Left kidney (tissue), 2 donors: ENCODE measurements around the gene CEP57L1. TPM values are rescaled to one million over a fixed set of nuclear protein-coding genes. Genes with fewer than 3 reads are reported as not detected.
"Not testable (repeated sequence)": the region's sequence is repeated elsewhere in the genome, so short reads cannot be mapped to it uniquely, and the experiment has no call there.

ENCODE experiments used
- DNase-seq: peaks from one replicate; pipeline ENCODE4 v3.0.0-alpha.2; 2013
- polyA plus RNA-seq: library from polyadenylated mRNA; unstranded; fragments of 120-200 nt; gene quantifications from one replicate; pipeline ENCODE4 v1.2.1, GENCODE V29; 2013; ENCODE audit not compliant: insufficient read length

CEP57L1 gene
- polyA plus RNA-seq, 1 donor, result 33.6 TPM

DNA sequence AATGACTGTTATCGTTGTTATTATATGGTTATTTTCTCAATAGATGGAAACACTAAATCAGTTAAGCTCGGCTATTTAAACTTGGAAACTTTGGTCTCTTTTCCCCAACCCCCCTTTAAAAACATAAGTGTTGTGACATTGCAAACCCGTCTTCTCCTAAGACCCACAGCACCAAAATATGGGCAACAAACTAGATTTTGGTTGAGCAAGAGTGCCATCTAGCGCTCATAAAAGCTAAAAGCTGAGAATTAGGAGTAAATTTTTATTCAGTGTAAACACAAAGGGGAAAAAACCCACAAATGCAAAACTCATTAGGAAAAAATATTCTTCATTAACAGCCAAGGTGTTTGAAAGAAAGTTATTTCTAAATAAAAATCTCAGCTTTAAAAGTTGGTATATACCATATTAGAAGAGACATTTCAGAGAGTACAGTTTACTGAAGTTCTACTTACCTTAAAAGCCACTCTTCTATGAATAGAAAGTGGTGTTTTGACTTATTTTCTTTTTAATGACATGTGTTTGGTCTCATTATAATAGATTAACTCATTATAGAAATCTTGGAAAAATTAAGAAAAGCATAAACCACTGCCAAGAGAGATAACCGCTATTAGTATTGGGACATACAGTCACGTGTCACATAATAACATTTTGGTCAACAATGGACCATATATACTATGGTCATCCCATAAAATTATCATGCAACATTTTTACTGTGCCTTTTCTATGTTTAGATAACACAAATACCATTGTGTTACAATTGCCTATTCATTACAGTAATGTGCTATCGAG is 21.8 kb upstream of the CEP57L1 start:
- DNase-seq, result peak; percentile 80

DNA sequence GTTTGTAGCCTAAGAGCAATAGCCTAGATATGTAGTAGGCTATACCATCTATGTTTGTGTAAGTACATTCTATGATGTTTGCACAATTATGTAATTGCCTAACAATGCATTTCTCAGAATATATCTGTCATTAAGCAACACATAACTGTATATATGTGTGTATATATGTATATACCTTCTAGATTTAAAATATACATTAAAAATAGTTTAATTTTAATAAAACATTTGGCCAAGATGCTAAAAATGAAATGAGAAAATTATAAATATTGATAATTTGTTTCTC is 21.2 kb upstream of the CEP57L1 start:
- DNase-seq, result no peak

DNA sequence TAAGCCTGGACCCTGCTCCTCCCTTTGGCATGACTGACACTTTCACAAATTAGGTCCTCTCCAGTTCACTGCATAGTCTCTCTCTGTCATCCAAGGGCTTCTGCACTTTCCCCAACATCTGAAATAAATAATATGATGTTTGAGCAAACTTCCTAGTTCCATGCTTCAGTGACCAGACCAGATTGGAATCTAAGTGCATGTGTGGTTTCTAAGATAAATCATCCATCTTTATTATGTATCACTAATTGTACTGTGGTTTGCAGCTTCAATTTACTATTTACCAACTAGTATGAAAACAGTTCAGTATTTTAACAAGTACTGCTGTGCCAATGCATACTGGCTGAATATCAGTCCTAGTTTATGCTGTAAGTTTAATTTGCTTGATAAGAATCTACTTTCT is 19.4 kb upstream of the CEP57L1 start:
- no peak for DNase-seq

DNA sequence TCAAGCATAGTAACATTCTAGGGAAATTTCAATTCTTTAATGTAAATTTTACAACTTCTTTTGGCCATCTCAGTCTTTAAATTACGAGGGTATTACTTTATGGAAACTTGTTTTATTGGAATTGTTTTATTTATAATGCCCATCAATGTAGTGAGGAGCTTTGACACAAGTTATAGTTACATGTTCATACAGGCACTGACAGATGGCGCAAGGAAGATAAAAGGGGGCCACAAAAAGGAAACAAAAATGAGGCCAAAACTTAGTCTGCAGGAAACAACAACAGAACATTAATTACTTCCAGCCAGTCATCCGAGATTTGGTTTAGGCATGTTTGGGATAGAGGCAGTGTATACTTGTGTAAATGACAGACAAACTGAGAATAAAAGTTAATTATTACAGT is 18.9 kb upstream of the CEP57L1 start:
- no peak for DNase-seq

DNA sequence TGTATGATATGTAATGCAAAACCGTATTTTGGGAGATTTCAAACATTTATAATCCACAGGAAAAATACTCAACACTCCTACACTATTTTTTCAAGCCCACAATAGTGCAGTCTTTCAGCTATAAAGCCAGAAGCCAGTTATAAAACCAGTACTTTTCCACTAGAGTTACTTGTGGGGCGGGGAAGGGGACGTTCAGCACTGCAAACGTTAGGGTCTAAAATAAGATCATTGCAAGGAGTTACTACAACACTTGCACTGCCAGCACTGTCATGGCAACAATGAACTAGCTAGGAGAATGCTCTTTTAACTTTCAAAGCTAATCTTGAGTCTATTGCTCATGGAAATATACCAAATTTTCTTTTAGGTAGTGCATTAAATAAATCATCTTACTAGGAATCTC is 15.3 kb upstream of the CEP57L1 start:
- DNase-seq, result no peak

DNA sequence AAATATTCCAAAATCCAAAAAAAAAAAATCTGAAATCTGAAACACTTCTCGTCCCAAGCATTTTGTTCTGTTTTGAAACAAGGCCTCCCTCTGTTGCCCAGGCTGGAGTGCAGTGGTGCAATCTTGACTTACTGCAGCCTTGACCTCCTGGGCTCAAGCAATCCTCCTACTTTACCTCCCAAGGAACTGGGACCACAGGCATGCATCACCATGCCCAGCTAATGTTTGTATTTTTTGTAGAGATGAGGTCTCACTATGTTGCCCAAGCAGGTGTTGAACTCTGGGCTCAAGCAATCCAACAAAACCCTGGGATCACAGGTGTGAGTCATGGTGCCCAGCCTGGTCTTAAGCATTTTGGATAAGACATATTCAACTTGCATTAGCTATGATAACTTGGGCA is 14.3 kb upstream of the CEP57L1 start:
- no peak for DNase-seq

DNA sequence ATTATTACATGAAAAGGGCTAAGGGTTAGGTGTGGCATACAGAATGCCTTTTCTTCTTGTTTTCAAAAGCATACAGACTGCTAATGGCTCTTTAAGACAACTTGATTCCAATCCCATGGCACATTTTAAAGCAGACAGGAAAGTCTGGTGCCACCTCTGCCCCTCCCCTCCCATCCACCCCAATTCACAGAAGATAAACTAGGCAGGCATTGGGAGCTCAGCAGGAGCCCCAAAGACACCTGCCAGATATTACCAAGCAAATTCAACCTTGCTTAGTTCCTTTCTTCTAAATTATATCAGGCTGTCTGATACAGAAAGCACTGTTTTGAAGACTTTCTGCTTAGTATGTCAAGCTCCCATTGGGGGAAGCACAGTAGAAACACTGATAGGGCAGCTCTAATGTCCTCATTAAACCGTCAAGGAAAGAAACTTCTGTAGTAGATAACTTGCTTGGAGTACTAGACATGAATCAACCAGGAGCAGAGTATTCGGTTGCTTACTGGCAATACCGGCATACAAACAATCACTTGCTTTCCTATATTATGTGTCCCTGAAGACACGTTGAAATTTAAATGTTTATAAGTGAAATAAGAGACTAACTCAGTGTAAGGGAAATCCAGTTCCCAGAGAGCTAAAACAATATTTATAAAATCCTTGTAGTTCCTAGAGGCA is 13.7 kb upstream of the CEP57L1 start:
- DNase-seq, result no peak

DNA sequence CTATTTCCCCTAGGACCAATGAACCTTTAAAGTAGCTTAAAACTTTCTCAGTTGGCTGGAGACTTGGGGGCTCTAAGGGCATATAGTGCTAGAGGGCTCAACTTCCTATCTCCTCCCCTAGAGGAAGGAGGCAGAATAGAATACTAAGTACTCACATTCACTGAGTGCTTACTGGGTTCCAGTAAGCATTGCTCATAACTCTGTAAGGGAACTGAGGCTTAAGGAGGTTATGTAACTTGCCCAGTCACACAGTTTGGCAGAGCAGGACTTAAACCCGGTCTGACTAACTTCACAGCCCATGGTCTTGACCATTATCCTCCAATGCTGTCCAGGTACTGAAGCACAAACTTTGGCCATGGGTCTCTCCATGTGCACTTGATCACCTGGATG is 13.1 kb upstream of the CEP57L1 start:
- DNase-seq, result no peak

DNA sequence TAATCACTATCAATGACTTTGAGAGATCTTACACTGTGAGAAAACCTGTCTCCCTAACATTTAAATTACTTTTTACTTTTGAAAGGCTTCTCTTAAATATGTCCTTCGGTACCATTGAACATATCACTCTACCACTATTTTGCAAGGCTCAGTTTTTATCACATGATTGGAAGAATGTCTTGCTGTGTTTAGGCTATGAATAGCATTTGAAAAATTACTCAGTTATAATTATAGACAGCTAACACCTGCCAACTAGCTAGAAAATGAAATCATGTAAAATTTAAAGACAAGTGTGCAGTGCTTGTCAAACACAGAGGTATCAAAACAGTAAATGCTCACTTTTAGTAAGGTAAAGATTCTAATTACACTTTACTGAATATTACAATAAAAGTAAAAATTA is 11.7 kb upstream of the CEP57L1 start:
- DNase-seq, result no peak

DNA sequence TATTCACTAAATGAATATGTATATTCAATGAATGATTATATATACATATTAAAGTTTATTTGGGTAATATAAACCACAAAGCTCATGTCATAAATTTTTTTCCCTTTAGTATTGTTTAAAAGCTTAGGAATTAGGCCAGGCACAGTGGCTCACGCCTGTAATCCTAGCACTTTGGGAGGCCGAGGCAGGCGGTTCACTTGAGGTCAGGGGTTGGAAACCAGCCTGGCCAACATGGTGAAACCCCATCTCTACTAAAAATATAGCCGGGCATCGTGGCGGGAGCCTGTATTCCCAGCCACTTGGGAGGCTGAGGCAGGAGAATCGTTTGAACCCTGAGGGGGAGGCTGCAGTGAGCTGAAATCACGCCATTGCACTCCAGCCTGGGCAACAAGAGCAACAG is 11.2 kb upstream of the CEP57L1 start:
- DNase-seq, result not testable (repeated sequence)

DNA sequence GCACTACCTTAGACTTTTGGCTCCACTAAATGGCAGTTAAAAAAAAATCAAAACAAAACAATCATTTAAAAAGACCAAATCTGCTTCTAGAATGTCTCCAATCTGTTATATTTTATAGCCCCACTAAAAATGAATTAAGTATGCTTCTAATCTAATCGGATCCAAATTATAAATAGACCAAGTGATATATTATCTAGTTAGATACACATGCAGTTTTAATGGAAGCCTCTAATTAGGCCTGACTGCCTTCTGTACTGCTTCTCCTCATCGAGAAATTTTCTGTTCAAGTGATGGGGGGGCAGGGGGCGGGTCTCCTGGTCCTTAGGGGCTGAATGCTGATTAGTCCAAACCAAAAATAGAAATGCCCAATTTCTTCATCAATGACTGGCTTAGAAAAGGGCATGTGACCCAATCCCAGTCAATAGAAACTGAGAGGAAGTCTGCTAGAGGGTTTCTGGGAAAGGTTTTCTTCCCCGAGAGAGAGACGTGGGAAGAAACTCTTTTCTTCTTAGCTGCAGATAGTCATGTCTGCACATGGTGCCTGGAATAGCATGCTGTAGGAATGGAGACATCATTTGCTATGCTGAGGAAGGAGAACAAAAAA is 7.5 kb upstream of the CEP57L1 start:
- no peak for DNase-seq

DNA sequence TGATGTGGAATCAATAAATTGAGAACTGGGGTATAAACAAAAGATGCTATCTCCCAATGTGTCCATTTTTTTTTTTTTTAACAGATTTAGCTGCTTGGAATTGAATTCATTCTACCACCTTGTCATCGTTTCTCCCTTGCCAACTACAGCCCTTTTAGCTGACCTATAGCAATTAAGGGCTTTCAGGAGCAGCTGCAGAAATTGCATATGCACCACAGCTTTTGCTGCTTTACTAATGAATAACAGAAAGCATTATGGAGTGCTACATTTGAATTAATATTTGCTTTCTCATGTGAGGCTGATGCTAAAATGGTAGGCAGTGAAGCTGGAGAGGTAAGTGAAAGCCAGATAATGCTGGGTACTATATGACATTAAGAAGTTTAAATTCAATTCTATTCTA is 6.3 kb upstream of the CEP57L1 start:
- DNase-seq, result no peak

DNA sequence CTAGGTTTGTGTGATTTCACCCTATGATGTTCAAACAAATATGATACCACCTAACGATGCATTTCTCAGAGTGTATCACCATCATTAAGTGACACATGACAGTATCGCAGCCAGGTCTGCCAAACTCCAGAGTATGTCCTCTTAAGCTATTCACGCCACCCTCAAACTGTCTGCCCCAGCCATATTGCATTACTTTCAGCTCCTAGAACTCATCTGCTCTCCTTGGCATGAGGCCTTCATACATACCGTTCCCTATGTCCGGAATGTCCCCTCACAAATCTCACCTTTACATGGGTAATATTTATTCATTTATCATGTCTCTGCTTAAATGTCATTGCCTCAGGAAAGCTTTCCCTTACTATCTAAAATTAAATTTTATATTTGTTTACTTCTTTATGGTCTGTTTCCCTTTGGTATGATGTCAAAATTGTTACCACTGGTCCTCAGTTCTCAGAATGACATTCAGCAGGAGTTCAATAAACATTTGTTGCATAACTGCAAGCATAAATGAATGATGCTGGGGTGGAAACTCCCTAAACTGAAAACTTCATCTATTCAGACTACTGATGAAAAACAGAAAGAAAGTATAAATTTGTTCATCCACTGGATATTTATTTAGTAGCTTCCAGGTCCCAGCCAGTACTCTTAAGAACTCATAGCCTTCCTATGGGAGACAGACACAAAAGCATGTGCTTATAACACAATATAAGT is 3.8 kb upstream of the CEP57L1 start:
- DNase-seq, result no peak

DNA sequence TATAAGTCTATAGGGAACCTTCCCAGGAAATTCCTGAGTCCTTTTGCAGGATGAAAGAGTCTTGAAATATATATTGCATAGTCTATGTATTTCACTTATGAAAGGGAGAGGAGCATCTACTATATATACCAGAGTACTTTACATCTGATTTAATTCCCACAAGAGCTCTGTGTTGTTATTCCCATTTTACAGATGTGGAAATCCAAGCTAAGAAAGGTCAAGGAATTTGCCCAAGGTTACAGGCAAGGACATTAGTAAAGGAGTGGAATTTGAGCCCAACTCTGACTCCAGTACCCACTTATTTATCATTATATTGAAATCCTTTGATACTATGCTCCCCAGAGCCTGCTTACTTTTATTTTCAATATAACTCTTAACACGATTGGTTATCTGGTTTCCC is 3.2 kb upstream of the CEP57L1 start:
- DNase-seq, result no peak

DNA sequence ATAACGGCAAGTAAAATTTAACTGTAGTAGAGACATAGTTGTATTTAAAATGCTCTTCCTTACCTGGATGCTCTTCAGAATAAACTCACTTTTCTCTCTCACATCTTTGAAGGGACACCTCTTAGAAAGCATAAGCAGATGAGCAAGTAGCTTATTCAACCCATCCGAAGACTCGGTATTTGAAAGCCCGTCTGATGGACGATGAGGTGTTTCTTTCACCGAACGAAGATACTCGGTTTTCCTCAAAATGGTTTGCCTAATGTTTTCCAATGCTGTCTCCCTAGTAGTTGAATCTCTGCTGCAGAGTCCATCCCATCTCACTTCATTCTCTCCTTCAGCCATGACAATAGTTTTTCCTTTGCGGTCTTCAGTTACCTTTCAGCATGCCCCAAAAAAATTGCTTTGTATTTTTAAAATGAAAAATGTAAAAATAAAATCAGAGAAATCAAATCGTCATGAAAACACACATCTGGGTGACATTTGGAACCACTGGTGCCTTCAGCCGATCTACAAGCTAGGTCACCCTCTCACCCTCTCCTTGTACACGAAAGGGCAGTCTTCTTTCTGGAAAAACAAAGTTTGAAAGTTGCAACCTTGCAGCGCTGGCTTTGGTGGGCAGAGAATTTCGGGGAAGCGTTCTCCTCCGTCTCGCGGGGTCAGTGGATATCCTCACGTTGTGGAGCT is 1.4 kb upstream of the CEP57L1 start:
- DNase-seq, result no peak

DNA sequence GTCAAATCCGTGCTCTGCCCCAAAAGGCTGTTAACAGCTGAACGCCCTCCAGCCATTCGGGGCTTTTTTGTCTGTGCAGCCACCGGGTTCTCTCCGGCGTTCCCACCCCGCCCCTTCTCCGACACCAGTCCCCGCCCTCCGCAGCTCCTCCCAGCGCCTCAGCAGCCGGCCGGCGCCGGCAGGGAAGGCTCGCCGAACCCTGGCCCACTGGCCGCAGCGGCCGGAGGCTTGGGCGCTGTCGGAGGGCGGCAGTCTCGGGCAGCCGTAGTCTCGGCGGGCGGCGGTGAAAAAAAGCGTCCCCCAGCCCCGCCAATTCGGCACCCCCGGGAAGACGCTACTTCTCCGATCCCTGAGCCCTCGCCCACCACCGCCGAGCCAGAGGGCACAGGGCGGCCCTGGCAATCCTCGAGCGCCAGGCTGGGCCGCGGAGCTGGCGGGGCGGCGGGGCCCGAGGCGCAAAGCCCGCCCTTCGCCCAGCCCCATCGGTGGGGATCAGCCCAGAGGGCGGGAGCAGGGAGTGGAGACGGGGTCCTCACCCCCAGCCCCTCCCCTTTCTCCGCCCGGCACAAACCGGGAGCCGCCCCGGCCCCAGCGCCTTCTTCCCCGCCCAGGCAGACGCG is 781 bp upstream of the CEP57L1 start, which contains the start of gene SESN1:
TSS of gene SESN1 (minus strand) at position 431 of the 620 bp plus-strand sequence. CDS start 773 bp downstream, outside the sequence.
- peak; percentile 91 for DNase-seq

DNA sequence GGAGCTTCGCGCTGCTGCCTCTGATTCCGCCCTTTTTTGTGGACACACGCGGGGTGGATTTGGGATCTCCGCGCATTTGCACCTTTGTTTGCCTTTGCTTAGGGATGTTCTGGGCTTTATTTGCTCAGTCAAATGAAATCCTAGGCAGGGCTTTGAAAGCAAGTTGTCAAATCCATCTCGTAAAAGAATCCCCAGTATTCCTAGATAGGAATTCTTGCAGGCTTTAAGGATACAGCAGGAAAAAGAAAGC is 453 bp downstream of the CEP57L1 start:
- DNase-seq, result no peak

DNA sequence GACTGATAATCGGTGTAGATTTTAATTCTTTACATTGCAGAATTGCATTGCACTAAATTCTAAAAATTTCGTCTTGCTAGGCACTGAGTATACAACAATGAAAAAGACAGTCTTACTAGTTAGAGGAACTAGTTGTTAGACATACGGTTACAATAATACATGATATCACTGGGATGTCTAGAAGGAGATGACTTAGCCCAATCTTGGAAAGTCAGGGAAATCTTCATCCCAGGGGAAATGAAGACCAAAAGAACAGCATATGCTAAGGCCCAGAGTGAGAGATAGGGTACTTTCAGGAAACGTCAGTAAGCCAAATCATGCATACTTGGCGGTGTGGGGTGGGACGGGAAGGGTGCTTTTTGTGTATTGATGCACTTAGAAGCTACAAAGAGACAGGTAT is 901 bp downstream of the CEP57L1 start:
- DNase-seq, result no peak

DNA sequence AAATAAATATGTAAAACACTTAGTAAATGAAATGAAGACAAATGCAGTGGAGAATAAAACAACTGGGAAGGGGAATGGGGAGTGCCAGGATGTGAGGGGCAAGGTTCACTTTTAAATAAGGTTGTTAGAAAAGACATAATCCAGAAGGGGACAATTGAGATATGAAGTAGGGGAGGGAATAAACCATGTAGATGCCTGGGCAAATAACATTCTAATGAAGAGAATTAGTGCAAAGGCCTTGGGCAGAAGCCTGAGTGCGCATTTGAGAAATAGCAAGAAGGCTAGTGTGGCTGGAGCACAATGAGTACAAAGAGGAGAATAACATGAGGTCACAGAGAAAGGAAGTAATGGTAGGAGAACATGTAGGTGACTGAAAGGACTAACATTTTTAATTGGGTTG is 2.4 kb downstream of the CEP57L1 start:
- DNase-seq, result no peak

DNA sequence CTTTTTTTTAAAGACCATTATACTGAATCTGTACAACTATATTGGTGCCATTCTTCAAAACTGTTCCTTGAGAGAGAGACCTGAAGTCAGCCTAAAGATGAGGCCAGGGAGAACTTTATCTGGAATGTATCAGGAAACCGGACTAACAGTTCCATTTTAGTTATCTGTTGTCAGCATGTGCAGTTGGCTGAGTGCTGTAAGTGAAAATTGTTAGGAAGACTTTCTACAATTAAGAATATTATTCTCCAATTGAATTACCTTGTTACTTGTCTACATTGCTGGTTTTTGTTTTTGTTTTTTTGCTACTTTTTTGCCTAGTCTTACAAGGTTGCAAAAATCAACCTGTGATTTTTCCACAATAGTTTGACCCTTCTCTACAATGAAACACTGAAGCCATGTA is 7.5 kb downstream of the CEP57L1 start:
- DNase-seq, result no peak

DNA sequence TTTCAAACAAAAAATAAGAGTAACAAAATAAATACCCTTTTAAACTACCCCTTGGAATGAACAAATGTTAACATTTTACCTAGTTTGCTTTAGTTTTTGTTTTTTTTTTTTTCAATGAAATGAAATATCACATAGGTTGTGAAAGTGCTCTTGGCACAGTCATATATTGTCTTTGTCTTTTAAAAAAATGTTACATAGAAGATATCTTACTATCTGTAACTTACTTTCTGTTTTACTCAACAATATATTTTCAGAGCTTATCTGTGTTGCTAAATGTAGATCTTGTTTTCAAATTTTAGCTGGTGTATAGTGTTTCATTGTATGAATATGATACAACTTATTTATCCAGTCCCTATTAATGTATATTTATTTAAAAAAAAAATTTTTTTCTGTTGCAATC is 8.6 kb downstream of the CEP57L1 start:
- DNase-seq, result no peak

DNA sequence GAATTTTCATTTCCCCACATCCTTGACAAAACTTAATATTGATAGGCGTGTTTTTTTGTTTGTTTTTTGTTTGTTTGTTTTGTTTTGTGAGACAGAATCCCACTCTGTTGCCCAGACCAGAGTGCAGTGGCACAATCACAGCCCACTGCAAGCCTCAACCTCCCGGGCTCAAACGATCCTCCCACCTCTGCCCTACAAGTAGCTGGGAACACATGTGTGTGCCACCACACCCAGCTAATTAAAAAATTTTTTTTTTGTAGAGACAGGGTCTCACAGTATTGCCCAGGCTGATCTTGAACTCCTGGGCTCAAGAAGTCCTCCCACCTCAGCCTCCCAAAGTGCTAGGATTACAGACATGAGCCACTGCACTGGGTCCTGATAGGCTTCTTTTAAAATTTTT is 9.2 kb downstream of the CEP57L1 start:
- DNase-seq, result no peak
